Activated CD4-positive, alpha-beta T cell treated with anti-CD3 and anti-CD28 coated beads, Interleukin-2, amount 10 ng/mL, durations not matched to agents 7 days and 5 days (primary cell): ENCODE data around the gene GOLGA6A. TPM values are rescaled to one million over a fixed set of nuclear protein-coding genes. Genes with fewer than 3 reads are reported as not detected.
"Not testable (repeated sequence)": the region's sequence is repeated elsewhere in the genome, so short reads cannot be mapped to it uniquely, and the experiment has no call there.

Experiments used
- CTCF ChIA-PET: fragments of 350-600 bp; sonication (Branson Sonifier 250); formaldehyde crosslinking; loops from one replicate; lab custom pipeline; 2021; ENCODE audit warnings: antibody characterized with exemption; lab: Charles Lee
- POLR2A ChIA-PET: fragments of 350-600 bp; sonication (Branson Sonifier 250); formaldehyde crosslinking; loops from one replicate; lab custom pipeline; 2021; ENCODE audit warnings: antibody characterized with exemption; lab: Charles Lee
- DNase-seq: peaks from one replicate; pipeline ENCODE4 v3.0.0-alpha.2; 2020
- H3K27ac Mint-ChIP-seq: one replicate; pipeline ENCODE4 v1.8.0; 2021; ENCODE audit warnings: mild to moderate bottlenecking, moderate library complexity, mixed read lengths
- H3K27me3 Mint-ChIP-seq: one replicate; pipeline ENCODE4 v1.8.0; 2021; ENCODE audit warnings: mixed read lengths
- H3K36me3 Mint-ChIP-seq: one replicate; pipeline ENCODE4 v1.8.0; 2021; ENCODE audit warnings: low read depth, mixed read lengths
- H3K4me1 Mint-ChIP-seq: one replicate; pipeline ENCODE4 v1.8.0; 2021; ENCODE audit warnings: mixed read lengths
- H3K4me3 Mint-ChIP-seq: one replicate; pipeline ENCODE4 v1.8.0; 2021; ENCODE audit warnings: mild to moderate bottlenecking, moderate library complexity, mixed read lengths
- H3K9me3 Mint-ChIP-seq: one replicate; pipeline ENCODE4 v1.8.0; 2021; ENCODE audit warnings: mixed read lengths
- total RNA-seq, 2 experiments: library from RNA; stranded (reverse); gene quantifications; one replicate each; pipeline ENCODE4 v1.2.3, GENCODE V29; 2021

Gene GOLGA6A
- total RNA-seq, 2 experiments from 2014 or later: not detected

GRCh38 chr15:74123131-74123429 is 40.7 kb upstream of the GOLGA6A start:
- H3K4me1 Mint-ChIP-seq: peaks cover 5% of the 10 kb centered on the region
- H3K9me3 Mint-ChIP-seq: no peaks in the 10 kb centered on the region
- no peak overlapping the region for H3K27ac Mint-ChIP-seq
- no peak for DNase-seq
- ChIA-PET POLR2A (no interaction called here), CTCF (interaction anchor here (0.7 kb wide), 1 partner anchor 49 kb away, joined by 3 read pairs; no protein-coding TSS in a partner anchor)
- no peaks in the 10 kb centered on the region for H3K36me3 Mint-ChIP-seq
- no peak overlapping the region for H3K4me3 Mint-ChIP-seq
- peaks cover 46% of the 10 kb centered on the region for H3K27me3 Mint-ChIP-seq

- Mint-ChIP-seq H3K4me1 (peaks cover 3% of the 10 kb centered on the region), H3K36me3 (no peaks in the 10 kb centered on the region), H3K27ac (peak overlapping the region; percentile 27), H3K27me3 (peaks cover 42% of the 10 kb centered on the region), H3K4me3 (no peak overlapping the region), H3K9me3 (no peaks in the 10 kb centered on the region)
- CTCF ChIA-PET: interaction anchor here (1.1 kb wide), 1 partner anchor 200 kb away, joined by 5 read pairs; no protein-coding TSS in a partner anchor
- DNase-seq: no peak
- POLR2A ChIA-PET: no interaction called here
Observed at GRCh38 chr15:74122403-74123130, 40.2 kb upstream of the GOLGA6A start.

GRCh38 chr15:74121858-74122257 is 39.5 kb upstream of the GOLGA6A start:
- no peaks in the 10 kb centered on the region for H3K36me3 Mint-ChIP-seq
- no peaks in the 10 kb centered on the region for H3K9me3 Mint-ChIP-seq
- ChIA-PET CTCF (interaction anchor here (1.1 kb wide), 1 partner anchor 200 kb away, joined by 5 read pairs; no protein-coding TSS in a partner anchor), POLR2A (no interaction called here)
- H3K27ac Mint-ChIP-seq: no peak overlapping the region
- DNase-seq: no peak
- H3K4me3 Mint-ChIP-seq: no peak overlapping the region
- peaks cover 3% of the 10 kb centered on the region for H3K4me1 Mint-ChIP-seq
- H3K27me3 Mint-ChIP-seq: peaks cover 36% of the 10 kb centered on the region

GRCh38 chr15:74121039-74121438 is 38.7 kb upstream of the GOLGA6A start:
- POLR2A ChIA-PET: no interaction called here
- no peaks in the 10 kb centered on the region for H3K36me3 Mint-ChIP-seq
- H3K9me3 Mint-ChIP-seq: no peaks in the 10 kb centered on the region
- no peak overlapping the region for H3K27ac Mint-ChIP-seq
- peaks cover 33% of the 10 kb centered on the region for H3K27me3 Mint-ChIP-seq
- DNase-seq: no peak
- H3K4me1 Mint-ChIP-seq: peaks cover 3% of the 10 kb centered on the region
- CTCF ChIA-PET: interaction anchor here (0.7 kb wide), 1 partner anchor 205 kb away, joined by 4 read pairs; no protein-coding TSS in a partner anchor
- no peak overlapping the region for H3K4me3 Mint-ChIP-seq

- no peak overlapping the region for H3K27ac Mint-ChIP-seq
- H3K36me3 Mint-ChIP-seq: no peaks in the 10 kb centered on the region
- peaks cover 28% of the 10 kb centered on the region for H3K27me3 Mint-ChIP-seq
- no peaks in the 10 kb centered on the region for H3K9me3 Mint-ChIP-seq
- no peak overlapping the region for H3K4me3 Mint-ChIP-seq
- peaks cover 3% of the 10 kb centered on the region for H3K4me1 Mint-ChIP-seq
- POLR2A ChIA-PET: no interaction called here
- CTCF ChIA-PET: interaction anchor here (0.7 kb wide), 1 partner anchor 206 kb away, joined by 4 read pairs; no protein-coding TSS in a partner anchor
- no peak for DNase-seq
Observed at GRCh38 chr15:74120426-74120825, 38.1 kb upstream of the GOLGA6A start.

- Mint-ChIP-seq H3K36me3 (no peaks in the 10 kb centered on the region), H3K27ac (no peak overlapping the region), H3K4me1 (no peaks in the 10 kb centered on the region), H3K9me3 (no peaks in the 10 kb centered on the region), H3K4me3 (no peak overlapping the region), H3K27me3 (peaks cover 2% of the 10 kb centered on the region)
- DNase-seq: no peak
- ChIA-PET CTCF (no interaction called here), POLR2A (no interaction called here)
Observed at GRCh38 chr15:74109713-74110112, 27.4 kb upstream of the GOLGA6A start.

GRCh38 chr15:74108611-74109010 is 26.3 kb upstream of the GOLGA6A start:
- H3K9me3 Mint-ChIP-seq, H3K27me3 Mint-ChIP-seq, H3K27ac Mint-ChIP-seq, H3K4me3 Mint-ChIP-seq, DNase-seq, CTCF ChIA-PET, POLR2A ChIA-PET, H3K36me3 Mint-ChIP-seq, H3K4me1 Mint-ChIP-seq: not testable (repeated sequence)

GRCh38 chr15:74108111-74108510 is 25.8 kb upstream of the GOLGA6A start:
- H3K4me3 Mint-ChIP-seq: no peak overlapping the region
- no peak overlapping the region for H3K27ac Mint-ChIP-seq
- H3K4me1 Mint-ChIP-seq: no peaks in the 10 kb centered on the region
- DNase-seq: no peak
- CTCF ChIA-PET: no interaction called here
- H3K27me3 Mint-ChIP-seq: no peaks in the 10 kb centered on the region
- H3K36me3 Mint-ChIP-seq: no peaks in the 10 kb centered on the region
- H3K9me3 Mint-ChIP-seq: no peaks in the 10 kb centered on the region
- POLR2A ChIA-PET: no interaction called here

- POLR2A ChIA-PET, CTCF ChIA-PET: not testable (repeated sequence)
Observed at GRCh38 chr15:74099963-74100733, 17.8 kb upstream of the GOLGA6A start.

GRCh38 chr15:74096753-74097474 is 14.6 kb upstream of the GOLGA6A start:
- H3K4me3 Mint-ChIP-seq, H3K27me3 Mint-ChIP-seq, DNase-seq, H3K36me3 Mint-ChIP-seq, H3K4me1 Mint-ChIP-seq, H3K9me3 Mint-ChIP-seq, CTCF ChIA-PET, POLR2A ChIA-PET, H3K27ac Mint-ChIP-seq: not testable (repeated sequence)

More at GRCh38 chr15:74099963-74100733, 17.8 kb upstream of the GOLGA6A start:
- H3K36me3 Mint-ChIP-seq, H3K9me3 Mint-ChIP-seq, H3K4me1 Mint-ChIP-seq, H3K27me3 Mint-ChIP-seq: not testable (repeated sequence)
- H3K4me3 Mint-ChIP-seq: peak overlapping the region; percentile 74
- H3K27ac Mint-ChIP-seq: peak overlapping the region; percentile 86
- DNase-seq: peak; percentile 81

GRCh38 chr15:74095610-74096009 is 13.3 kb upstream of the GOLGA6A start:
- CTCF ChIA-PET, H3K4me1 Mint-ChIP-seq: not testable (repeated sequence)

GRCh38 chr15:74094567-74094966 is 12.2 kb upstream of the GOLGA6A start:
- not testable (repeated sequence) for H3K4me3 Mint-ChIP-seq, H3K4me1 Mint-ChIP-seq

More at GRCh38 chr15:74095610-74096009, 13.3 kb upstream of the GOLGA6A start:
- POLR2A ChIA-PET, H3K27ac Mint-ChIP-seq, DNase-seq, H3K27me3 Mint-ChIP-seq, H3K9me3 Mint-ChIP-seq, H3K4me3 Mint-ChIP-seq, H3K36me3 Mint-ChIP-seq: not testable (repeated sequence)

GRCh38 chr15:74075781-74076180 is 6.6 kb downstream of the GOLGA6A start:
- H3K9me3 Mint-ChIP-seq, CTCF ChIA-PET, H3K27ac Mint-ChIP-seq, H3K4me3 Mint-ChIP-seq, H3K4me1 Mint-ChIP-seq, H3K36me3 Mint-ChIP-seq, DNase-seq, POLR2A ChIA-PET, H3K27me3 Mint-ChIP-seq: not testable (repeated sequence)

More at GRCh38 chr15:74094567-74094966, 12.2 kb upstream of the GOLGA6A start:
- H3K36me3 Mint-ChIP-seq, H3K27ac Mint-ChIP-seq, DNase-seq, CTCF ChIA-PET, H3K9me3 Mint-ChIP-seq, H3K27me3 Mint-ChIP-seq, POLR2A ChIA-PET: not testable (repeated sequence)
